ENCODE results near the gene CASR. TPM values are rescaled to one million over a fixed set of nuclear protein-coding genes. Genes with fewer than 3 reads are reported as not detected.

CASR gene
- total RNA-seq, 3 donors from 2014 or later (not counting 1 experiment from before 2014, with no cell fraction given) = 0.10 TPM; not detected in 2

DNA sequence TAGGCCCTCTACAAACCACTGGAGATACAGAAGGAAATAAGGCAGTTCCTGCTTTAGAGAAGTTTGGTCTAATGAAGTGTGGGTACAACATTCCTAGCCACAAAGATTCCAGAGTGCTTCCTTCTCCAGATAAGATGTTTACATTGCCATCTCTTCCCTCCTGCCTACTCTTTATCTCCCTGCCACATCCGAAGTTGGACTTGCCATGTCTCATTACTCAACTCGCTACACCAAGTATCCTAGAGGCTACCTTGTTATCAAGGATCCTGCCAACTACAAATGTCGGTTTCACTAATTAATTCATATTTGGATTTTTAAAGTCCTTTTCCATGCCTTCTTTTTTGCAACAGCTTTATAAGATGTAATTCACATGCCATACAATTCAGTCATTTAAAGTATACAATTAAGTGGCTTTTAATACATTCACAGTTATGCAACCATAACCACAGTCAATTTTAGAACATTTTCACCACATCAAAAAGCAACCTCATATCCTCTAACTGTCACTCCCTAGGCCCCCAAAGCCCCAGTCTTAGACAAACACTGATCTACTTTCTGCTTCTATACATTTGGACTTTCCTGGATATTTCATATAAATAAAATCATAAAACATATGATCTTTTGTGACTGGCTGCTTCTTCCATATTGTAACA lies 87.9 kb downstream of the CASR start:
- ATAC-seq = peak; percentile 50 to 72 (median 70)
- intact Hi-C loops (cut with micrococcal nuclease) = no loop called here
- peaks cover 2% of the 10 kb centered on the region for H3K27me3 ChIP-seq (ENCODE audit: control insufficient read depth, insufficient read depth, low read length)
- TF ChIP-seq, protein P1, sequence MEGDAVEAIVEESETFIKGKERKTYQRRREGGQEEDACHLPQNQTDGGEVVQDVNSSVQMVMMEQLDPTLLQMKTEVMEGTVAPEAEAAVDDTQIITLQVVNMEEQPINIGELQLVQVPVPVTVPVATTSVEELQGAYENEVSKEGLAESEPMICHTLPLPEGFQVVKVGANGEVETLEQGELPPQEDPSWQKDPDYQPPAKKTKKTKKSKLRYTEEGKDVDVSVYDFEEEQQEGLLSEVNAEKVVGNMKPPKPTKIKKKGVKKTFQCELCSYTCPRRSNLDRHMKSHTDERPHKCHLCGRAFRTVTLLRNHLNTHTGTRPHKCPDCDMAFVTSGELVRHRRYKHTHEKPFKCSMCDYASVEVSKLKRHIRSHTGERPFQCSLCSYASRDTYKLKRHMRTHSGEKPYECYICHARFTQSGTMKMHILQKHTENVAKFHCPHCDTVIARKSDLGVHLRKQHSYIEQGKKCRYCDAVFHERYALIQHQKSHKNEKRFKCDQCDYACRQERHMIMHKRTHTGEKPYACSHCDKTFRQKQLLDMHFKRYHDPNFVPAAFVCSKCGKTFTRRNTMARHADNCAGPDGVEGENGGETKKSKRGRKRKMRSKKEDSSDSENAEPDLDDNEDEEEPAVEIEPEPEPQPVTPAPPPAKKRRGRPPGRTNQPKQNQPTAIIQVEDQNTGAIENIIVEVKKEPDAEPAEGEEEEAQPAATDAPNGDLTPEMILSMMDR (IDR thresholded peaks at IDR 0.05) = no peak
- H3K4me3 ChIP-seq (ENCODE audit: low read length) = no peak overlapping the region
- H3K27me3 Mint-ChIP-seq (ENCODE audit: low read depth in 2 of 2) = peaks cover 17 to 24% of the 10 kb centered on the region in 2 donors
- no peak overlapping the region for H3K27ac Mint-ChIP-seq
- 42% methylated on average over 3 of the region's 3 CpGs for WGBS (ENCODE audit: insufficient coverage)
- peaks cover 13 to 16% of the 10 kb centered on the region in 2 donors for H3K4me1 Mint-ChIP-seq
- no peaks in the 10 kb centered on the region for H3K9me3 ChIP-seq (ENCODE audit: control insufficient read depth, insufficient read depth, low read length)
- DNase-seq = peak in 1 of 2 donors; percentile 68
- no peak overlapping the region for H3K27ac ChIP-seq (ENCODE audit: low read length)
- no peaks in the 10 kb centered on the region for H3K9me3 Mint-ChIP-seq
- H3K4me3 Mint-ChIP-seq = no peak overlapping the region
- no peaks in the 10 kb centered on the region for H3K36me3 Mint-ChIP-seq
- H3K4me1 ChIP-seq (ENCODE audit: control insufficient read depth, insufficient read depth, low read length) = peaks cover 3% of the 10 kb centered on the region
- H3K36me3 ChIP-seq (ENCODE audit: control insufficient read depth, insufficient read depth, low read length) = no peaks in the 10 kb centered on the region

DNA sequence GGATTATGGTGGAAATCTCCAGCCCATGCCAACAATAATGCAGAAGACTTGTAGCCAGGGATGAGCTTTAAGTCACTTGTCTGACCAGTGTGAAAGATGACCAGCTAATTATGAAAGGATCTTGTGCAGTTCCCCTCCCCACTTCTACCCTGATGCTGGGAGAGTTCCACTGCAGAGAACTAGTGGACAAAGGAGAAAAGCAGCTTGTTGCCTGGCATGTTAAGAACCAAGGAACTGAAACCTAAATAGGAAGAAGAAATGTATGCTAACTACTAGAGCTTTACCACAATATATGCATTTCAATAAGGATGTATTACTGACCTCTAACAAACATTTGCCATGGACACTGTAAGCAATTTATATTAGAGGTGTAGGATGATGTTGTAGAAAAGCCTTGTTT lies 89.4 kb downstream of the CASR start:
- DNase-seq (no peak), ATAC-seq (no peak)
- no peak overlapping the region for H3K27ac ChIP-seq (ENCODE audit: low read length)
- no peak overlapping the region for H3K4me3 ChIP-seq (ENCODE audit: low read length)
- no peaks in the 10 kb centered on the region for H3K36me3 ChIP-seq (ENCODE audit: control insufficient read depth, insufficient read depth, low read length)
- TF ChIP-seq, protein P1 (IDR thresholded peaks at IDR 0.05) = no peak
- H3K27ac Mint-ChIP-seq = no peak overlapping the region
- intact Hi-C loops (cut with micrococcal nuclease) = no loop called here
- H3K4me1 Mint-ChIP-seq = peaks cover 13 to 16% of the 10 kb centered on the region in 2 donors
- H3K27me3 ChIP-seq (ENCODE audit: control insufficient read depth, insufficient read depth, low read length) = peaks cover 2% of the 10 kb centered on the region
- H3K4me1 ChIP-seq (ENCODE audit: control insufficient read depth, insufficient read depth, low read length) = peaks cover 3% of the 10 kb centered on the region
- H3K27me3 Mint-ChIP-seq (ENCODE audit: low read depth in 2 of 2) = peaks cover 21 to 24% of the 10 kb centered on the region in 2 donors
- H3K9me3 Mint-ChIP-seq = no peaks in the 10 kb centered on the region
- no peak overlapping the region for H3K4me3 Mint-ChIP-seq
- H3K9me3 ChIP-seq (ENCODE audit: control insufficient read depth, insufficient read depth, low read length) = no peaks in the 10 kb centered on the region
- no peaks in the 10 kb centered on the region for H3K36me3 Mint-ChIP-seq

DNA sequence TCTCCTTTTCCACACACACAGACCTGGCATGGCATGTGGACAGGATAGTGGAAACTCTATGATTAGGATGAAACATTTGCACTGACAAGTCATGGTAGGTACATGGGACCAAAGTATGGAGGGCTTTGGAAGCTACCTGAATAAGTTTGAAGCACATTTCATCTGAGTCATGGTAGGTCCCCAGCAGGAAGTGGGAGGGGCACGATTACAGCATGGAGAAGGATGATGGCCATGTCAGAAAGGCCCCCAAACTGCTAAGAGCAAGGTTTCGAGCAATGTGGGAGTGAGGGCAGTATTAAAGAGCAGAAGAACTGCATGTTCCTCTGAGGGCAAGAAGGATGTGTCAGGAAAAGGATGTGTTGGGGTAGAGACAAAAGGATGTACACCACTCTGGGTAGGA lies 90.0 kb downstream of the CASR start:
- H3K27ac Mint-ChIP-seq = no peak overlapping the region
- Histone ChIP-seq H3K27me3 (ENCODE audit: control insufficient read depth, insufficient read depth, low read length) (peaks cover 2% of the 10 kb centered on the region), H3K27ac (ENCODE audit: low read length) (no peak overlapping the region), H3K4me3 (ENCODE audit: low read length) (no peak overlapping the region), H3K9me3 (ENCODE audit: control insufficient read depth, insufficient read depth, low read length) (no peaks in the 10 kb centered on the region), H3K4me1 (ENCODE audit: control insufficient read depth, insufficient read depth, low read length) (peaks cover 3% of the 10 kb centered on the region), H3K36me3 (ENCODE audit: control insufficient read depth, insufficient read depth, low read length) (no peaks in the 10 kb centered on the region)
- no peak for ATAC-seq
- H3K9me3 Mint-ChIP-seq = no peaks in the 10 kb centered on the region
- peaks cover 21 to 25% of the 10 kb centered on the region in 2 donors for H3K27me3 Mint-ChIP-seq (ENCODE audit: low read depth in 2 of 2)
- TF ChIP-seq, protein P1 (IDR thresholded peaks at IDR 0.05) = no peak
- DNase-seq = peak in 1 of 2 donors; percentile 13
- H3K36me3 Mint-ChIP-seq = no peaks in the 10 kb centered on the region
- intact Hi-C loops (cut with micrococcal nuclease) = no loop called here
- no peak overlapping the region for H3K4me3 Mint-ChIP-seq
- 71% methylated on average over 2 of the region's 2 CpGs for WGBS (ENCODE audit: insufficient coverage)
- peaks cover 13 to 16% of the 10 kb centered on the region in 2 donors for H3K4me1 Mint-ChIP-seq

DNA sequence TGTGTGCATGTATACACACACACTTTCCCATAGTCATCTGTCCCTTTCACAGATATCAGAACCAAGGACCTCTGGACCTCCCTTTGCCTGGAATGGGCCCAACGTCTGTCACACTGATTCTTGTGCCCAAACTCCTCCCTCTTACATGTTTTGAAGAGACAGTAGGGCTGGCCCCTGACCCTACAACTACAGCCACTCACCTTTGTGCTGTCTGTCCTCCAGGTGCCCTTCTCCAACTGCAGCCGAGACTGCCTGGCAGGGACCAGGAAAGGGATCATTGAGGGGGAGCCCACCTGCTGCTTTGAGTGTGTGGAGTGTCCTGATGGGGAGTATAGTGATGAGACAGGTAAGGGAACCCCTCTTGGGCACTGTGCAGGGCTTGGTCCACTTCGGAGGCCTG lies 98.4 kb downstream of the CASR start:
- TF ChIP-seq, protein P1 (IDR thresholded peaks at IDR 0.05) = no peak
- no peak for ATAC-seq
- H3K4me3 Mint-ChIP-seq = no peak overlapping the region
- no peaks in the 10 kb centered on the region for H3K36me3 Mint-ChIP-seq
- no peaks in the 10 kb centered on the region for H3K9me3 Mint-ChIP-seq
- H3K27ac Mint-ChIP-seq = no peak overlapping the region
- H3K27me3 Mint-ChIP-seq (ENCODE audit: low read depth in 2 of 2) = peaks cover 19 to 29% of the 10 kb centered on the region in 2 donors
- H3K9me3 ChIP-seq (ENCODE audit: control insufficient read depth, insufficient read depth, low read length) = no peaks in the 10 kb centered on the region
- H3K4me1 Mint-ChIP-seq = no peaks in the 10 kb centered on the region
- DNase-seq = no peak
- WGBS (ENCODE audit: insufficient coverage) = 86% methylated on average over 3 of the region's 3 CpGs
- no peak overlapping the region for H3K4me3 ChIP-seq (ENCODE audit: low read length)
- H3K36me3 ChIP-seq (ENCODE audit: control insufficient read depth, insufficient read depth, low read length) = no peaks in the 10 kb centered on the region
- no peaks in the 10 kb centered on the region for H3K4me1 ChIP-seq (ENCODE audit: control insufficient read depth, insufficient read depth, low read length)
- no peak overlapping the region for H3K27ac ChIP-seq (ENCODE audit: low read length)
- intact Hi-C loops (cut with micrococcal nuclease) = no loop called here
- H3K27me3 ChIP-seq (ENCODE audit: control insufficient read depth, insufficient read depth, low read length) = no peaks in the 10 kb centered on the region

Data from natural killer cell (primary cell).